Measurements from ENCODE around the gene MAFG. TPM values are rescaled to one million over a fixed set of nuclear protein-coding genes. Genes with fewer than 3 reads are reported as not detected.
A peak's percentile ranks its signal among the peaks of the same experiment; 100 is the strongest.

The MAFG gene
- total and polyA plus RNA-seq, 9 of the 15 experiments (the other 6 are each of a cell fraction or from before 2014, with no cell fraction given): 1.1 to 58.1 (median 24.9) TPM

- TF ChIP-seq SMAD4 (CRISPR knock-in tag; conservative IDR thresholded peaks at IDR 0.05) (peak; percentile 84), TAF1 (IDR thresholded peaks at IDR 0.05; ENCODE audit: control insufficient read depth, extremely low read depth, insufficient read depth, low read length, severe bottlenecking) (peak; percentile 33), PCBP2 (IDR thresholded peaks at IDR 0.05; ENCODE audit: low read depth, low read length, poor library complexity, severe bottlenecking) (no peak), MGA (IDR thresholded peaks at IDR 0.05) (peak; percentile 88), RBFOX2 (IDR thresholded peaks at IDR 0.05; ENCODE audit: low read depth, low read length) (peak; percentile 77), HCFC1 (IDR thresholded peaks at IDR 0.05; ENCODE audit: low read depth, low read length) (peak; percentile 29; the same call in 1 of the 2 replicates), ARID4B (CRISPR knock-in tag; IDR thresholded peaks at IDR 0.05) (peak; percentile 77)
- TF ChIP-seq, protein P1, sequence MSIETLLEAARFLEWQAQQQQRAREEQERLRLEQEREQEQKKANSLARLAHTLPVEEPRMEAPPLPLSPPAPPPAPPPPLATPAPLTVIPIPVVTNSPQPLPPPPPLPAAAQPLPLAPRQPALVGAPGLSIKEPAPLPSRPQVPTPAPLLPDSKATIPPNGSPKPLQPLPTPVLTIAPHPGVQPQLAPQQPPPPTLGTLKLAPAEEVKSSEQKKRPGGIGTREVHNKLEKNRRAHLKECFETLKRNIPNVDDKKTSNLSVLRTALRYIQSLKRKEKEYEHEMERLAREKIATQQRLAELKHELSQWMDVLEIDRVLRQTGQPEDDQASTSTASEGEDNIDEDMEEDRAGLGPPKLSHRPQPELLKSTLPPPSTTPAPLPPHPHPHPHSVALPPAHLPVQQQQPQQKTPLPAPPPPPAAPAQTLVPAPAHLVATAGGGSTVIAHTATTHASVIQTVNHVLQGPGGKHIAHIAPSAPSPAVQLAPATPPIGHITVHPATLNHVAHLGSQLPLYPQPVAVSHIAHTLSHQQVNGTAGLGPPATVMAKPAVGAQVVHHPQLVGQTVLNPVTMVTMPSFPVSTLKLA (conservative IDR thresholded peaks at IDR 0.05): peak in 1 of 2 experiments; percentile 54; a peak in 2 of 4 replicates
Measured at GRCh38 chr17:81959362-81960129, 32.0 kb upstream of the MAFG start (continued).
